NCI-H1436 treated with DMSO at 0.1 percent for 48 hours (cell line): ENCODE data around the gene BABAM2.
"Not testable (repeated sequence)": the region's sequence is repeated elsewhere in the genome, so short reads cannot be mapped to it uniquely, and the experiment has no call there.

ENCODE experiments used
- DNase-seq: peaks from one replicate; lab custom pipeline; 2025; lab: John Stamatoyannopoulos, UW

Gene BABAM2

GRCh38 chr2:27978761-27979160 is 88.2 kb downstream of the BABAM2 start:
- not testable (repeated sequence) for DNase-seq

- DNase-seq, result no peak
Observed at GRCh38 chr2:27980242-27980641, 89.7 kb downstream of the BABAM2 start.

- DNase-seq, result no peak
Observed at GRCh38 chr2:27984153-27984552, 93.6 kb downstream of the BABAM2 start.

GRCh38 chr2:27988306-27988705 is 97.8 kb downstream of the BABAM2 start:
- DNase-seq, result no peak

GRCh38 chr2:27988718-27989117 is 98.2 kb downstream of the BABAM2 start:
- no peak for DNase-seq

GRCh38 chr2:27989149-27989548 is 98.6 kb downstream of the BABAM2 start:
- DNase-seq, result no peak

- no peak for DNase-seq
Observed at GRCh38 chr2:27990030-27990590, 99.6 kb downstream of the BABAM2 start.

GRCh38 chr2:27991146-27991545 is 100.6 kb downstream of the BABAM2 start:
- DNase-seq, result no peak

- DNase-seq, result no peak
Observed at GRCh38 chr2:27992787-27993401, 102.4 kb downstream of the BABAM2 start.

- no peak for DNase-seq
Observed at GRCh38 chr2:27993402-27993787, 102.9 kb downstream of the BABAM2 start.

- DNase-seq, result no peak
Observed at GRCh38 chr2:27993950-27994728, 103.6 kb downstream of the BABAM2 start.

GRCh38 chr2:27996156-27996922 is 105.8 kb downstream of the BABAM2 start:
- DNase-seq, result no peak

GRCh38 chr2:28000287-28000686 is 109.8 kb downstream of the BABAM2 start:
- DNase-seq, result no peak

- DNase-seq, result no peak
Observed at GRCh38 chr2:28002181-28002580, 111.7 kb downstream of the BABAM2 start.

- DNase-seq, result no peak
Observed at GRCh38 chr2:28004086-28004485, 113.6 kb downstream of the BABAM2 start.

- no peak for DNase-seq
Observed at GRCh38 chr2:28009732-28010131, 119.2 kb downstream of the BABAM2 start.

- no peak for DNase-seq
Observed at GRCh38 chr2:28011322-28011737, 120.8 kb downstream of the BABAM2 start.

- not testable (repeated sequence) for DNase-seq
Observed at GRCh38 chr2:28018474-28018873, 127.9 kb downstream of the BABAM2 start.

- not testable (repeated sequence) for DNase-seq
Observed at GRCh38 chr2:28019521-28019920, 129.0 kb downstream of the BABAM2 start.

- DNase-seq, result no peak
Observed at GRCh38 chr2:28021898-28022297, 131.4 kb downstream of the BABAM2 start.

- DNase-seq, result no peak
Observed at GRCh38 chr2:28025123-28025522, 134.6 kb downstream of the BABAM2 start.

- not testable (repeated sequence) for DNase-seq
Observed at GRCh38 chr2:28026230-28026629, 135.7 kb downstream of the BABAM2 start.

- no peak for DNase-seq
Observed at GRCh38 chr2:28028025-28028424, 137.5 kb downstream of the BABAM2 start.
